NCI-H1092 treated with DMSO at 0.1 percent for 48 hours (cell line): ENCODE results near the gene NFIA.

Source experiments
- DNase-seq: peaks from one replicate; lab custom pipeline; 2025; lab: John Stamatoyannopoulos, UW

Gene NFIA

GRCh38 chr1:61083807-61084440 lies 1.6 kb downstream of the NFIA start:
- peak; percentile 5 for DNase-seq

- no peak for DNase-seq
These were observed 2.2 kb downstream of the NFIA start for GRCh38 chr1:61084491-61085031.

GRCh38 chr1:61085206-61085982 lies 3.0 kb downstream of the NFIA start:
- no peak for DNase-seq

DNA sequence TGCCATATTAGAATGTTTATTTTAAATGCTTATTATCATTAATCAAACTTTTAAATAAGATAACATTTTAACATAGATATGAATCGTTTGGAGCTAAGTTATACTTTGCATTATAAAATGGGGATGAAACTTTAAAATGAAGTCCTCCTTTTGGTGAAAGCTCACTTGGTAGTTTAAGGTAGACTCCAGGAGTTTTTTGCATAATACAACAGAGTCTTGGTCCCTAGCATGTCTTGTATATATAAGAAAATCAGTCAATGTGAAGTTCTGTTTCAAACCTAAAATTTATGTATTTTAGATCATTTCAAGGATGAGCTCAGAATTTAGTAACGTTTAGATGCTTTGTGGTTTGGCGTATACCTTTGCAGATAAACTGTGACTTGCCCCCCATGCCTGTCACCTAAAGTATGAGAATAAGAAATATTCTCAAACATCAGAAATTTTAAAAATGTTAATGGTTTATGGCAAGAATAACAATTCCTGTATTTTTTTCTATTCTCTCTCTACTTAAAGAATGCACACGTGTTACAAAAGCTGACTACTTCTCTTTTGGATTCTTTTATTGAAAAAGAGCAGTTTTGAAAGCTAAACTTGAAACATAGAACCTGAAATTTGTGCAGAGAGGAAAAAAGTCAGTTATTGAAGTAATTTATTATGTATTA lies 3.8 kb downstream of the NFIA start:
- DNase-seq: no peak

DNA sequence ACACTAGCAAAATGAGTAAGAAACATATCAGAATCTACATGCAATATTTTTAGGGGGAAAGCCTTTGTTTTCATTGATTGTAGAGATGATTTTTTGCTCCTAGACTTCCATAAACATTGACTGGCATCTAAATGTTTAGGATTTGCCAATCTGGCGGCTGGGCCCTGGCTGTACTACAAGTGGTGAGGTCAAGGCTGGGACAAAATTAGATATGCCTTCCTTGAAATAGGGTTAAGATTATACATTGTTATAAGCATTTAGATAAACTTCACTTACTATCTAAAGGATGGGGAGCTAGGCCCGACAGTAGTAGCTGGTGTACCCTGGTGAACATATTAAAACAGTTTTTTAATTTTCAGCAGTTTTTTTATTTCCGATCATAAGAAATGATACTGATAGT lies 5.2 kb downstream of the NFIA start:
- DNase-seq: no peak

GRCh38 chr1:61088163-61088974 lies 6.0 kb downstream of the NFIA start:
- no peak for DNase-seq

- no peak for DNase-seq
These were observed 7.0 kb downstream of the NFIA start for GRCh38 chr1:61089338-61089737.

GRCh38 chr1:61089741-61090140 lies 7.4 kb downstream of the NFIA start:
- DNase-seq: no peak

DNA sequence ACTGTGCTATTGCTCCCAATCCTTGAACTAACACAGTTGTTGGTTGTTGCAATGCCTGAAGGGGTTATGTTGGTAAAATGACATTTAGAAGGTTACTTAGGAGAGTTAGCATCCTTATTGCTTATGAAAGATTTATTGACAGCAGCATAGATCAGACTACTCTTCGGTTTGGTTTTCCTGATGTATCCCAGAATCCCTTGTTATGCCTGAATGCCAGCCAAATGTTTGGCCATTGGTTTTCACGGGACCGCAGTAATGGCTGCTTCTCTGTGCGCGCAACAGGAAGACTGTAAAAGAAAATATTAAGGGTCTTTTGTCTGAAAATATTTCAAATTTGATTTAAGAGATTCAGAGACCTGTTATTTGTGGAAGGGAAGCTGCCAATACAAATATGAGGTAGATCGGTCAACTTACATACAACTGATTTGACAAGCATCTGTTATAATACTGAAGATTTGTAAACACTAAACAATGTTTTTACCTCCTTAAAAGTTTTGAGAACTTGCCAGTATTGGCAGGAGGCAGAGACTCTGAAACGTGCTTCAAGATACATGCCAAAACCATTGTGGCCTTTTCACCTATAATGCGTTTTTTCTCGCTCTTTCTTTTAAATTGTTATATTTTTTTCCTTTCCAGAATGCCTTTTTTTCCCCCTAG lies 8.3 kb downstream of the NFIA start:
- DNase-seq: no peak

DNA sequence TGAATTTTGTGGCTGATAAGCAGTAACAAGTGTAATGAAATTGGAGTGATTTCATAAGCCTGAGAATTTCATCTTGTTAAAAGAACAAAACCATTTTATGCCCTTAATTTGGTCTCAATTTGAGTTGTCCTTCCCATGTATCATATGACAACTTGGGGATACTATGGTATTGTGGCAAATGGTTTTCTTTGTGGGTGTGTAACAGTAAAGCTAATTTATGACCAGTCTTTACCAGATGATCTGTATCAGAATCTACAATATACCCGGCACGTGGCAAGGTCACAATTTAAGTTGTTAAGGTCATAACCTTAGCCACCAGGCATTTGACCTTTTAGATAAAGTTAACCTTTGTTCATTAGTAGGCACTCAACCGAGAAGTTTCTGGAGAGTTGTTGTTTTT lies 9.1 kb downstream of the NFIA start:
- DNase-seq: no peak

DNA sequence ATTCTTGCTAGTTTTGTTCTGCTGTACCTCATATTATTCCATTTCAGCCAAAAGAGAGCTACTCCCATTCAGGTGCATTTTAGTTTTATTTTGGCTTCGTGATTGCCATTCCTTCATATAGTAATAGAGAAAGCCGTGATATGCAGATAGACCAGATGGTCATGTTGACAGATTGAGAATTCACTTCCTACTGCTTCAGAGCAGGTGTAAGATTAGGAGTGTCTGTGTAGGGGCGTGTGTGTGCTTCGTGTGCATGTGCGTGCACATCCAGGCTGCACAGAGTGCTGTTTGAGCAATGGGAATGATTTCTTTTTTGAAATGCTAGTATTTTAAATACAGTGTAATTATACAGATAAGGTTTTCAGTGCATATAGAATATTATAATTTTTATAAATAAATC lies 10.3 kb downstream of the NFIA start:
- peak; percentile 11 for DNase-seq

GRCh38 chr1:61093525-61094137 lies 11.3 kb downstream of the NFIA start:
- no peak for DNase-seq

DNA sequence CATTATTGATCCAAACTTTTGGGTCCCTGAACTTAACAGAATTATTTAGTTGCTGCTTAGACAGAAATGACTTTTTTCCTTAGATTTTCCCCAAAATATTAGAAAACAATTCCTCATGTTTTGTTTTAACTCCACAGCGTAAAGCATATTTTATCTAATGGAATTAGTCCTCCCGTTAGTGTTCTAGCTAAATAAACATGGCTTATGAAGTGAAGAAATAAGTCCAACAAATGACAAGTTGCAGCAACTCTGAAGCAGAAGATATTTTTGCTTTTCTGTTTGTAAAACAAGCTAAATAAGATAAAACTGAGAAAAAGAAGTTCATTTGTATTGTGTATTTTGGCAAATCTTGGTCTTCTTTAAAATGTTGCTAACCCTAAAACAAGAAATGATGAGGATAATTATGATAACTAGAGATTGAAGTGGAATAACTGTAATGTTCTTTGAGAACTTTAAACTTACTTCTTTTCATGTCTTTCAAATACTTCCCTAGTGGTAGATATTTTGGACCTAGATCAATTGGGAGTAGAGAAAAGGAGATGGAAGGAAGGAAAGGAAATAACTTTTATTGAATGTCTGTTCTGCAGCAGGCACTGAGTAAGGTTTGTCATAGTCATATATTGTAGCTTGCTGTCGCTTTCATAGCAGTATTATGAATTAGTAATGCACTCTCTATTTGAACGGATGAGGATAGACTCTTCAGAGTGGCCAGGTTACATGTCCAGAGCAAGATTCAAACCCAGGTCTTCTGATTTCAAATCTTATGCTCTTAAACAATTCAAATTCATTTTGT lies 12.5 kb downstream of the NFIA start:
- DNase-seq: no peak

DNA sequence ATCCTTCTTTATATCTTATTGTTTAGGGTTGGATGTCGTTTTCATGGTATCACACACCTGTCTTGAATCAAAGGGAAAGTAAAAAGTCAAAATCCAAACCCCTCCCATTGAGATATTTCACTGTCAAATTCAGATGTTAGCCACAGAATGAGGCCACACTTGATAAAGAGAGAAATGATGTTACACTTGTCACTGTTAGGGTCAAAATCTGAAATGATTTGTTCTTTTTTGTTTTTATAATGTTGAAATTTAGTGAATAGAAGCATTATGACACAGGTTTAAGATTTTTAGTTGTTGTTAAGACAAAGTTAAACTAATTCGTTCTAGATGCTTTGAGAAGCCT lies 13.1 kb downstream of the NFIA start:
- no peak for DNase-seq

GRCh38 chr1:61097317-61097716 lies 15.0 kb downstream of the NFIA start:
- no peak for DNase-seq

DNA sequence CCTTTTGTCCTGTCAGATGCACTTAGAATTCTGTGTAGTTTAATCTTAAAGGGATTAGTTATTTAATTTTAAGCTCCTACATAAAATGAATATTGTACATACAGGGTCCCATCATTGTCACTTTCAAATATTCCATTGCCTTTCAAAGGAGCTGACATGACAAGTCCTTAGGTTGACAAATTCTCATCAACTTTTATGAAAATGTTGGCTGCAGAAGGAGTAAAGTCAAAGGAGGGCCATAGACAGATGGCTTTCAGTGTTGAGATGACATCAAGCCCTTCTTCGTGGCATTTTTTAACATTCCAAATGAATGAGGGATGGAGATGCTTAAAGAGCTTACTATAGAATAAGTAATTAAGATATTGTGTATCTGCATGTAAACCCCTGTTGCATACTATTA lies 15.4 kb downstream of the NFIA start:
- no peak for DNase-seq

GRCh38 chr1:61098333-61098732 lies 16.0 kb downstream of the NFIA start:
- DNase-seq: no peak

GRCh38 chr1:61098906-61099437 lies 16.6 kb downstream of the NFIA start:
- DNase-seq: no peak

GRCh38 chr1:61100578-61100977 lies 18.2 kb downstream of the NFIA start:
- no peak for DNase-seq

GRCh38 chr1:61101536-61101935 lies 19.2 kb downstream of the NFIA start:
- no peak for DNase-seq
